Measurements from ENCODE around the gene PTF1A.

Gene PTF1A

DNA sequence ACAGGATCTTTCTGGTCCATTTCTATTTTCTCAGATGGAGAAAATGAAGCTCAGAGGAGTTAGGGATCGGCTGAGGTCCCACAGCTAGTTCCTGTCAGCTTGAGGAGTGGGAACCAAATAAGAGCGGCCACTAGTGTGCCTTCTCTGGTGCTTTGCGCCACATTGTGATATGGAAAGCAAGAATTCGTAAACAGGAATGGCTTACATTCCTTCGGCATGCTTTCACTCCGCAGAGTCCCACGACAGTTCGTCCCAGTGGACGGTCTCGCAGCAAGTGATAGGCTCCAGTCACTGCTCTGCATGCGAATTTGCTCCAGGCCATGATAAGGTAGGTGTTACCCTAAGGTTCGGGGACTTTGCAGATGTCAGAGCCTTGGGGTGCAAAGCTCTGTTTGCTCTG lies 41.5 kb upstream of the PTF1A start:
- DNase-seq = no peak
- no peak overlapping the region for H3K4me3 Mint-ChIP-seq
- no peak overlapping the region for H3K27ac Mint-ChIP-seq
- TF ChIP-seq, protein P1, sequence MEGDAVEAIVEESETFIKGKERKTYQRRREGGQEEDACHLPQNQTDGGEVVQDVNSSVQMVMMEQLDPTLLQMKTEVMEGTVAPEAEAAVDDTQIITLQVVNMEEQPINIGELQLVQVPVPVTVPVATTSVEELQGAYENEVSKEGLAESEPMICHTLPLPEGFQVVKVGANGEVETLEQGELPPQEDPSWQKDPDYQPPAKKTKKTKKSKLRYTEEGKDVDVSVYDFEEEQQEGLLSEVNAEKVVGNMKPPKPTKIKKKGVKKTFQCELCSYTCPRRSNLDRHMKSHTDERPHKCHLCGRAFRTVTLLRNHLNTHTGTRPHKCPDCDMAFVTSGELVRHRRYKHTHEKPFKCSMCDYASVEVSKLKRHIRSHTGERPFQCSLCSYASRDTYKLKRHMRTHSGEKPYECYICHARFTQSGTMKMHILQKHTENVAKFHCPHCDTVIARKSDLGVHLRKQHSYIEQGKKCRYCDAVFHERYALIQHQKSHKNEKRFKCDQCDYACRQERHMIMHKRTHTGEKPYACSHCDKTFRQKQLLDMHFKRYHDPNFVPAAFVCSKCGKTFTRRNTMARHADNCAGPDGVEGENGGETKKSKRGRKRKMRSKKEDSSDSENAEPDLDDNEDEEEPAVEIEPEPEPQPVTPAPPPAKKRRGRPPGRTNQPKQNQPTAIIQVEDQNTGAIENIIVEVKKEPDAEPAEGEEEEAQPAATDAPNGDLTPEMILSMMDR (IDR thresholded peaks at IDR 0.05) = no peak
- peaks cover 6% of the 10 kb centered on the region for H3K9me3 Mint-ChIP-seq
- no peaks in the 10 kb centered on the region for H3K36me3 Mint-ChIP-seq (ENCODE audit: low read depth)
- peaks cover 11% of the 10 kb centered on the region for H3K4me1 Mint-ChIP-seq
- peaks cover 32% of the 10 kb centered on the region for H3K27me3 Mint-ChIP-seq (ENCODE audit: low read depth, poor library complexity)

DNA sequence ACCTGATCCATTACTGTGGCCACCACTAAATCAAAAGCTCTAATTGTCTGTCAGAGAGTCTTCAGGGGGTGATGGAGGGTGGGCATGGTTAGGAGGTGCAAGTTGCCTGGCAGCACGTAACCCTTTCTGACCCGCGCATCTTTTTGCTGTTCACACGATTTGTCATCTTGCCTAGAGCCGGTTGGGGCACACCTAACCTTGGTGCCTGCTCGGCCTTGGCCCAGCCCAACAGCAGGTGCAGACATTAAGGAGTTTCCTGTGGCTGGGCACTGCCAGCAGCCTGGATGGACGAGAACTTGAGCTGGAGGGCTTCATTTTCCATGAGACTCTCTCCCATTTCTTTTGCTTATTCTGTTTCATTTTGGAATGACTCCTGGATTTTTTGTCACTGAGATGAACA lies 41.0 kb upstream of the PTF1A start:
- H3K36me3 Mint-ChIP-seq (ENCODE audit: low read depth) = no peaks in the 10 kb centered on the region
- peaks cover 6% of the 10 kb centered on the region for H3K9me3 Mint-ChIP-seq
- no peak overlapping the region for H3K27ac Mint-ChIP-seq
- TF ChIP-seq, protein P1 (IDR thresholded peaks at IDR 0.05) = no peak
- peaks cover 13% of the 10 kb centered on the region for H3K4me1 Mint-ChIP-seq
- no peak overlapping the region for H3K4me3 Mint-ChIP-seq
- peaks cover 36% of the 10 kb centered on the region for H3K27me3 Mint-ChIP-seq (ENCODE audit: low read depth, poor library complexity)
- DNase-seq = no peak

DNA sequence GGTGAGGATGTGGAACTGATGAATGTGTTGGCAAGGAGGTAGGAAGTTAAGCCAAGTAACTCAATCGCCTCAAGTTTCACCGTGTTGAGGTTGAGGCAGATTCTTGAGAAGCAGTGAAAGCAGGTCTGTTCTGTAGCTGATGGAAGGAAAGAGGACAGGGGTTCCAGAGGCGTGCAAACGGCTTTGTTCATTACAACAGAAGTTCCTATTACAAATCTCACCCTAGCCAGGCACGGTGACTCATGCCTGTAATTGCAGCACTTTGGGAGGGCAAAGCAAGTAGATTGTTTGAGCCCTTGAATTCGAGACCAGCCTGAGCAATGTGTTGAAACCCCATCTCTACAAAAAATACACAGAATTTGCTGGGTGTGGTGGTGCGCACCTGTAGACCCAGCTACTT lies 36.9 kb upstream of the PTF1A start:
- Mint-ChIP-seq H3K9me3 (peaks cover 6% of the 10 kb centered on the region), H3K27ac (no peak overlapping the region), H3K27me3 (ENCODE audit: low read depth, poor library complexity) (peaks cover 45% of the 10 kb centered on the region), H3K4me3 (no peak overlapping the region), H3K36me3 (ENCODE audit: low read depth) (no peaks in the 10 kb centered on the region), H3K4me1 (peaks cover 40% of the 10 kb centered on the region)
- DNase-seq = no peak
- TF ChIP-seq, protein P1 (IDR thresholded peaks at IDR 0.05) = no peak

DNA sequence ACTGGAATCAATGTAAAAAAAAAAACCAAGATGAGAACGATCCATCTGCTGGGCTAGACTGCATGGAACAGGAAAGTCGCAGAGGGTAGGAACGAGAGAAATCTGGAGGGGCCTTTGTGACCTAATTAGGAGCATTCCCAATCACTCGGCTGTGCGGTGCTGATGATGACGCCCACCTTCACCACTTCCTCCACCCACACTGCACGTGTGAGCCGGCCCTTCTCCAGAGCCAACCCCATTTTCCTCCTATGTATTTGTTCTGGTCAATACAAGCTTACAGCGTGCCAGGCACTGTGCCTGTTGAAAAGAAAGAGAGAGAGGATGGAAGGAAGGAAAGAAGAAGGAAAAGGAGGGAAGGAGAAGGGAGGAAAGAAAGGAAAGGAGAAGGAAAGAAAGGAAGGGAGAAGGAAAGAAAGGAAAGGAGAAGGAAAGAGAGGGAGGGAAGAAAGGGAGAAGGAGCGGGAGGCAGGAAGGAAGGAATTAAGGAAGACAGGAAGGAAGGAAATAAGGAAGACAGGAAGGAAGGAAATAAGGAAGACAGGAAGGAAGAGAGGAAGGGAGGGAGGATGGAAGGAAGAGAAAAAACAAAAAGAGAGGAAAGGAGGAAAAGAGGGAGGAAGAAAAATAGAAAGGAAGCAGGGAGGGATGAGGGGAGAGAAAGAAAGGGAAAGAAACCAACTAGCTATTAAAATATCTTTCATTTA lies 35.5 kb upstream of the PTF1A start:
- Mint-ChIP-seq H3K27me3 (ENCODE audit: low read depth, poor library complexity) (peaks cover 51% of the 10 kb centered on the region), H3K9me3 (peaks cover 6% of the 10 kb centered on the region), H3K36me3 (ENCODE audit: low read depth) (no peaks in the 10 kb centered on the region), H3K4me1 (peaks cover 40% of the 10 kb centered on the region), H3K4me3 (peak overlapping the region; percentile 37), H3K27ac (no peak overlapping the region)
- TF ChIP-seq, protein P1 (IDR thresholded peaks at IDR 0.05) = no peak
- no peak for DNase-seq

DNA sequence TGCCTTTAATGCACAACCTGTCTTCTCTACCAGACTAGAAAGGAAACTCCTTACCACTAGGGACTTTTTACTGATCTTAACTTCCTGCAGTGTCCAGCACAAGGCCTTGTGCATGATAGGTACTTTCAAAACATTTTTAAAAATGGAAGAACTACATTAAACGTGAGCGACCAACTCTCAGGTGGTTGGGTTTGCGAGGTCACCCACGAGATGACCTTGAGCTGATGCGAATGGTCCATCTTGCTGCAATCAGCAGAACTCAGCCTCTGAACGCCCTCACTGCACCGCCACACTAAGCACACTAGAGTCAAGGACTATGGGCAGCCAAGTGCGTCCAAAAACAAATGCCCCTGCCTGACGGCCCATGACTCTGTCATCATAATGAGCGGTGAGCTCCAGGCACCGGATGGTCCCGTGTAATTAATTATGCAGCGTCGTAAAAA lies 34.9 kb upstream of the PTF1A start:
- H3K9me3 Mint-ChIP-seq = peaks cover 6% of the 10 kb centered on the region
- no peak overlapping the region for H3K27ac Mint-ChIP-seq
- peak; percentile 49 for DNase-seq
- H3K4me3 Mint-ChIP-seq = peak overlapping the region; percentile 22
- H3K27me3 Mint-ChIP-seq (ENCODE audit: low read depth, poor library complexity) = peaks cover 55% of the 10 kb centered on the region
- peaks cover 40% of the 10 kb centered on the region for H3K4me1 Mint-ChIP-seq
- TF ChIP-seq, protein P1 (IDR thresholded peaks at IDR 0.05) = no peak
- no peaks in the 10 kb centered on the region for H3K36me3 Mint-ChIP-seq (ENCODE audit: low read depth)
